Measurements from ENCODE around the gene SPIN2A. TPM values are rescaled to one million over a fixed set of nuclear protein-coding genes. Genes with fewer than 3 reads are reported as not detected.
"Not testable (repeated sequence)": the region's sequence is repeated elsewhere in the genome, so short reads cannot be mapped to it uniquely, and the experiment has no call there.

SPIN2A gene
- total RNA-seq, 1 experiment from 2014 or later, result 3.4 TPM

- Histone ChIP-seq H3K4me1 (ENCODE audit: insufficient read depth, low read length, poor library complexity, severe bottlenecking) (no peaks in the 10 kb centered on the region), H3K27ac (ENCODE audit: low read depth, low read length, poor library complexity, severe bottlenecking) (no peak overlapping the region), H3K36me3 (ENCODE audit: insufficient read depth, low read length, poor library complexity, severe bottlenecking) (no peaks in the 10 kb centered on the region), H3K27me3 (replicated peaks; ENCODE audit: insufficient read depth, low read depth, low read length, poor library complexity) (no peaks in the 10 kb centered on the region), H3K9me3 (ENCODE audit: low read depth, low read length, poor library complexity, severe bottlenecking) (no peaks in the 10 kb centered on the region), H3K4me3 (ENCODE audit: low read depth, low read length, poor library complexity, severe bottlenecking) (no peak overlapping the region)
- intact Hi-C loops (cut with micrococcal nuclease; ENCODE audit: unreplicated experiment), result no loop called here
- ChIA-PET CTCF (no interaction called here), POLR2A (ENCODE audit: low non-redundant PET) (no interaction called here)
- no peak for TF ChIP-seq EZH2 (IDR thresholded peaks at IDR 0.05; ENCODE audit: borderline replicate concordance, low read depth, low read length, poor library complexity, severe bottlenecking)
- TF ChIP-seq, protein P1, sequence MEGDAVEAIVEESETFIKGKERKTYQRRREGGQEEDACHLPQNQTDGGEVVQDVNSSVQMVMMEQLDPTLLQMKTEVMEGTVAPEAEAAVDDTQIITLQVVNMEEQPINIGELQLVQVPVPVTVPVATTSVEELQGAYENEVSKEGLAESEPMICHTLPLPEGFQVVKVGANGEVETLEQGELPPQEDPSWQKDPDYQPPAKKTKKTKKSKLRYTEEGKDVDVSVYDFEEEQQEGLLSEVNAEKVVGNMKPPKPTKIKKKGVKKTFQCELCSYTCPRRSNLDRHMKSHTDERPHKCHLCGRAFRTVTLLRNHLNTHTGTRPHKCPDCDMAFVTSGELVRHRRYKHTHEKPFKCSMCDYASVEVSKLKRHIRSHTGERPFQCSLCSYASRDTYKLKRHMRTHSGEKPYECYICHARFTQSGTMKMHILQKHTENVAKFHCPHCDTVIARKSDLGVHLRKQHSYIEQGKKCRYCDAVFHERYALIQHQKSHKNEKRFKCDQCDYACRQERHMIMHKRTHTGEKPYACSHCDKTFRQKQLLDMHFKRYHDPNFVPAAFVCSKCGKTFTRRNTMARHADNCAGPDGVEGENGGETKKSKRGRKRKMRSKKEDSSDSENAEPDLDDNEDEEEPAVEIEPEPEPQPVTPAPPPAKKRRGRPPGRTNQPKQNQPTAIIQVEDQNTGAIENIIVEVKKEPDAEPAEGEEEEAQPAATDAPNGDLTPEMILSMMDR (conservative IDR thresholded peaks at IDR 0.05; ENCODE audit: low read depth, low read length), result no peak
- BruUV-seq (replicated peaks), result no TSS peak
- no peak for DNase-seq (ENCODE audit: low spot score)
Observed at GRCh38 chrX:57172544-57172943, 35.3 kb upstream of the SPIN2A start.

GRCh38 chrX:57156397-57157049 is 19.3 kb upstream of the SPIN2A start:
- Histone ChIP-seq H3K27me3 (replicated peaks; ENCODE audit: insufficient read depth, low read depth, low read length, poor library complexity) (no peaks in the 10 kb centered on the region), H3K36me3 (ENCODE audit: insufficient read depth, low read length, poor library complexity, severe bottlenecking) (no peaks in the 10 kb centered on the region), H3K27ac (ENCODE audit: low read depth, low read length, poor library complexity, severe bottlenecking) (no peak overlapping the region), H3K9me3 (ENCODE audit: low read depth, low read length, poor library complexity, severe bottlenecking) (no peaks in the 10 kb centered on the region), H3K4me1 (ENCODE audit: insufficient read depth, low read length, poor library complexity, severe bottlenecking) (no peaks in the 10 kb centered on the region), H3K4me3 (ENCODE audit: low read depth, low read length, poor library complexity, severe bottlenecking) (no peak overlapping the region)
- POLR2A ChIA-PET (ENCODE audit: low non-redundant PET), result no interaction called here
- DNase-seq (ENCODE audit: low spot score), result peak; percentile 49
- intact Hi-C loops (cut with micrococcal nuclease; ENCODE audit: unreplicated experiment), result loop anchor here (2.0 kb wide), 1 partner anchor 298 kb away; no protein-coding TSS in a partner anchor
- CTCF ChIA-PET, result no interaction called here
- BruUV-seq (replicated peaks), result no TSS peak
- no peak for TF ChIP-seq EZH2 (IDR thresholded peaks at IDR 0.05; ENCODE audit: borderline replicate concordance, low read depth, low read length, poor library complexity, severe bottlenecking)
- TF ChIP-seq, protein P1 (conservative IDR thresholded peaks at IDR 0.05; ENCODE audit: low read depth, low read length), result peak; percentile 59

DNA sequence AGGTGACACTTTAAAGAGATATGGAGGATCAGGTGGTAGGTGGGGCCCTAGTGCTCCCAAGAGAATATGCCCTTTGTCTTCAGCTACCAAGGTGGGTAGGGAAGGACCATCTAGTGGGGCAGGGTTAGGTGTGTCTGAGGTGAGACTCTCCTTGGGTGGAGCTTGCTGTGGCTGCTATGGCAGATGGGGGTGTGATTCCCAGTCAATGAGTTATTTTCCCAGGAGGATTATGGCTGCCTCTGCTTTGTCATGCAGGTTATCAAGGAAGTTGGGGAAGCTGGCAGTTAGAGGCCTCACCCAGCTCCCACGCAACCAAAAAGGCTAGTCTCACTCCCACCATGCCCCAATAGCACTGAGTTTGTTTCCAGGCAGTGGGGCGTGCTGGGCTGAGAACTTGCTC is 18.0 kb upstream of the SPIN2A start:
- Histone ChIP-seq H3K4me1 (ENCODE audit: insufficient read depth, low read length, poor library complexity, severe bottlenecking) (no peaks in the 10 kb centered on the region), H3K27ac (ENCODE audit: low read depth, low read length, poor library complexity, severe bottlenecking) (no peak overlapping the region), H3K9me3 (ENCODE audit: low read depth, low read length, poor library complexity, severe bottlenecking) (no peaks in the 10 kb centered on the region), H3K27me3 (replicated peaks; ENCODE audit: insufficient read depth, low read depth, low read length, poor library complexity) (no peaks in the 10 kb centered on the region), H3K36me3 (ENCODE audit: insufficient read depth, low read length, poor library complexity, severe bottlenecking) (no peaks in the 10 kb centered on the region), H3K4me3 (ENCODE audit: low read depth, low read length, poor library complexity, severe bottlenecking) (no peak overlapping the region)
- TF ChIP-seq, protein P1 (conservative IDR thresholded peaks at IDR 0.05; ENCODE audit: low read depth, low read length), result no peak
- no peak for TF ChIP-seq EZH2 (IDR thresholded peaks at IDR 0.05; ENCODE audit: borderline replicate concordance, low read depth, low read length, poor library complexity, severe bottlenecking)
- intact Hi-C loops (cut with micrococcal nuclease; ENCODE audit: unreplicated experiment), result no loop called here
- ChIA-PET CTCF (no interaction called here), POLR2A (ENCODE audit: low non-redundant PET) (no interaction called here)
- DNase-seq (ENCODE audit: low spot score), result no peak
- BruUV-seq (replicated peaks), result no TSS peak

GRCh38 chrX:57152222-57152621 is 15.0 kb upstream of the SPIN2A start:
- H3K4me3 ChIP-seq (ENCODE audit: low read depth, low read length, poor library complexity, severe bottlenecking); H3K4me1 ChIP-seq (ENCODE audit: insufficient read depth, low read length, poor library complexity, severe bottlenecking); H3K36me3 ChIP-seq (ENCODE audit: insufficient read depth, low read length, poor library complexity, severe bottlenecking); POLR2A ChIA-PET (ENCODE audit: low non-redundant PET); CTCF ChIA-PET; H3K27me3 ChIP-seq (replicated peaks; ENCODE audit: insufficient read depth, low read depth, low read length, poor library complexity); DNase-seq (ENCODE audit: low spot score); intact Hi-C loops (cut with micrococcal nuclease; ENCODE audit: unreplicated experiment); BruUV-seq (replicated peaks); H3K9me3 ChIP-seq (ENCODE audit: low read depth, low read length, poor library complexity, severe bottlenecking); H3K27ac ChIP-seq (ENCODE audit: low read depth, low read length, poor library complexity, severe bottlenecking): not testable (repeated sequence)

All from A673 (cell line).